ENCODE results near the gene ARHGEF5.

- no peak for TF ChIP-seq CTCF (conservative IDR thresholded peaks at IDR 0.05; ENCODE audit: low read depth, low read length)
- TF ChIP-seq EZH2 (IDR thresholded peaks at IDR 0.05; ENCODE audit: borderline replicate concordance, low read depth, low read length, poor library complexity, severe bottlenecking), result no peak
Measured at GRCh38 chr7:144399946-144400345, 44.7 kb downstream of the ARHGEF5 start.
